GM12892 (cell line): ENCODE results near the gene QTRT2.

ENCODE experiments used
- POLR2A ChIP-seq: IDR thresholded peaks from 2 replicates; pipeline ENCODE4 v1.6.1; 2011; ENCODE audit warnings: low read depth, low read length, control low read depth
- POLR2AphosphoS5 ChIP-seq: IDR thresholded peaks from 2 replicates; pipeline ENCODE4 v1.6.1; 2011; ENCODE audit warnings: low read depth, low read length, control low read depth
- TAF1 ChIP-seq: IDR thresholded peaks from 2 replicates; pipeline ENCODE4 v1.6.1; 2011; ENCODE audit warnings: low read depth, mild to moderate bottlenecking, control low read depth, low read length, borderline replicate concordance

DNA sequence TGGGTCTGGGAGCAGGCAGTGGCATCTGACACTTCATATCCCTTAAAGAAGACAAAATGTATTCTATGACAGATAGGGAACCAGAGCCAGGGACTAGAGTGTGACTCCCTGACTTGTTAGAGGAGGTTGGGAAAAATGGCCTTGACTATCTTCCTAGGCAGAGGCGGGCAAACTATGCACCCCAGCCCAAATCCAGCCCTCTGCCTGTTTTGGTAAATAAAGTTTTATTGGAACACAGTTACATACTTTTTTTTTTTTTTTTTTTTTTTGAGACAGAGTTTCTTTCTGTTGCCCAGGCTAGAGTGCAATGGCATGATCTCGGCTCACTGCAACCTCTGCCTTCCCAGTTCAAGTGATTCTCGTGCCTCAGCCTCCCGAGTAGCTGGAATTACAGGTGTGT is 47.3 kb downstream of the QTRT2 start:
- TF ChIP-seq POLR2A (no peak), POLR2AphosphoS5 (no peak), TAF1 (no peak)
